HCT116 (cell line): ENCODE data around the gene RPS15A.
"Not testable (repeated sequence)": the region's sequence is repeated elsewhere in the genome, so short reads cannot be mapped to it uniquely, and the experiment has no call there.

Experiments used
- CEBPB ChIP-seq: IDR thresholded peaks from 2 replicates; pipeline ENCODE4 v1.6.1; 2012; ENCODE audit warnings: low read depth
- ELF1 ChIP-seq: IDR thresholded peaks from 2 replicates; pipeline ENCODE4 v1.6.1; 2012; ENCODE audit warnings: low read depth, borderline replicate concordance
- EZH2phosphoT487 ChIP-seq: fragments of 200-600 bp; IDR thresholded peaks from 2 replicates; pipeline ENCODE4 v1.6.1; 2018; ENCODE audit warnings: antibody characterized with exemption, borderline replicate concordance
- POLR2A ChIP-seq: IDR thresholded peaks from 2 replicates; pipeline ENCODE4 v1.7.0; 2011; ENCODE audit warnings: borderline replicate concordance; ENCODE audit not compliant: insufficient read depth, insufficient read length; ENCODE audit errors: extremely low read depth
- POLR2AphosphoS5 ChIP-seq: IDR thresholded peaks from 2 replicates; pipeline ENCODE4 v1.6.1; 2011; ENCODE audit warnings: mild to moderate bottlenecking, low read depth, low read length, moderate library complexity
- RAD21 ChIP-seq: IDR thresholded peaks from 2 replicates; pipeline ENCODE4 v1.6.1; 2012; ENCODE audit warnings: low read depth, mild to moderate bottlenecking
- SIN3A ChIP-seq: IDR thresholded peaks from 2 replicates; pipeline ENCODE4 v1.6.1; 2012; ENCODE audit warnings: low read depth
- ZFX ChIP-seq: fragments of 450-650 bp; IDR thresholded peaks from 2 replicates; pipeline ENCODE4 v1.6.1; 2017
- TF ChIP-seq, protein P1 (sequence below), 3 experiments: fragments of 200-600 bp in 1 of 3; sonication (generic) in 1 of 3; IDR thresholded peaks in 2 of 3; conservative IDR thresholded peaks in 1 of 3; 2 replicates each; pipeline ENCODE4 v1.5.1; 2012 to 2017; ENCODE audit warnings: low read depth in 2 of 3, low read length in 2 of 3, antibody characterized with exemption in 1 of 3, borderline replicate concordance in 1 of 3, control low read depth in 1 of 3, mild to moderate bottlenecking in 1 of 3, mixed read lengths in 1 of 3, mixed run types in 1 of 3, moderate library complexity in 1 of 3; ENCODE audit not compliant: insufficient read depth in 1 of 3
- TF ChIP-seq, protein P2 (sequence below): IDR thresholded peaks from 2 replicates; pipeline ENCODE4 v1.6.1; 2012
- TF ChIP-seq, protein P3 (sequence below): IDR thresholded peaks from 2 replicates; pipeline ENCODE4 v1.6.1; 2011; ENCODE audit warnings: mild to moderate bottlenecking, low read length, moderate library complexity; ENCODE audit not compliant: insufficient replicate concordance; ENCODE audit errors: extremely low read depth
- TF ChIP-seq, protein P4 (sequence below): IDR thresholded peaks from 2 replicates; pipeline ENCODE4 v1.6.1; 2012; ENCODE audit warnings: low read depth

DNA sequence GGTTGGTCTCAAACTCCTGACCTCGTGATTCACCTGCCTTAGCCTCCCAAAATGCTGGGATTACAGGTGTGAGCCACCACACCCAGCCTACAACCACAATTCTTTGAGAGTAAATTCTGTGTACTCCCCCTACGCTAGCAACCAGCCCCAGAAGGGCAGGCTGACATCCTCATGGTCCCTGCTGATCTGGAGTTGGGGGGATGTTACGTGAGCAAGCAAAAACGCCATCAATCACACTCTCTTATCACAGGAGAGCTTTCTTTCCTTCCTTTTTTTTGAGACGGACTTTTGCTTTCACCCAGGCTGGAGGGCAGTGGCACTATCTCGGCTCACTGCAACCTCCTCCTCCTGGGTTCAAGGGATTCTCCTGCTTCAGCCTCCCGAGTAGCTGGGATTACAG lies 18.0 kb downstream of the RPS15A start:
- TF ChIP-seq, protein P1, sequence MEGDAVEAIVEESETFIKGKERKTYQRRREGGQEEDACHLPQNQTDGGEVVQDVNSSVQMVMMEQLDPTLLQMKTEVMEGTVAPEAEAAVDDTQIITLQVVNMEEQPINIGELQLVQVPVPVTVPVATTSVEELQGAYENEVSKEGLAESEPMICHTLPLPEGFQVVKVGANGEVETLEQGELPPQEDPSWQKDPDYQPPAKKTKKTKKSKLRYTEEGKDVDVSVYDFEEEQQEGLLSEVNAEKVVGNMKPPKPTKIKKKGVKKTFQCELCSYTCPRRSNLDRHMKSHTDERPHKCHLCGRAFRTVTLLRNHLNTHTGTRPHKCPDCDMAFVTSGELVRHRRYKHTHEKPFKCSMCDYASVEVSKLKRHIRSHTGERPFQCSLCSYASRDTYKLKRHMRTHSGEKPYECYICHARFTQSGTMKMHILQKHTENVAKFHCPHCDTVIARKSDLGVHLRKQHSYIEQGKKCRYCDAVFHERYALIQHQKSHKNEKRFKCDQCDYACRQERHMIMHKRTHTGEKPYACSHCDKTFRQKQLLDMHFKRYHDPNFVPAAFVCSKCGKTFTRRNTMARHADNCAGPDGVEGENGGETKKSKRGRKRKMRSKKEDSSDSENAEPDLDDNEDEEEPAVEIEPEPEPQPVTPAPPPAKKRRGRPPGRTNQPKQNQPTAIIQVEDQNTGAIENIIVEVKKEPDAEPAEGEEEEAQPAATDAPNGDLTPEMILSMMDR (IDR thresholded peaks at IDR 0.05 in 2 of 3, conservative IDR thresholded peaks at IDR 0.05 in 1 of 3; ENCODE audit: borderline replicate concordance in 1 of 3, insufficient read depth in 1 of 3, low read depth in 2 of 3, low read length in 2 of 3): not testable (repeated sequence)
- not testable (repeated sequence) for TF ChIP-seq ELF1, SIN3A, RAD21, POLR2AphosphoS5, CEBPB, POLR2A, ZFX, EZH2phosphoT487
- TF ChIP-seq, protein P2, sequence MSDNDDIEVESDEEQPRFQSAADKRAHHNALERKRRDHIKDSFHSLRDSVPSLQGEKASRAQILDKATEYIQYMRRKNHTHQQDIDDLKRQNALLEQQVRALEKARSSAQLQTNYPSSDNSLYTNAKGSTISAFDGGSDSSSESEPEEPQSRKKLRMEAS: not testable (repeated sequence)
- TF ChIP-seq, protein P3, sequence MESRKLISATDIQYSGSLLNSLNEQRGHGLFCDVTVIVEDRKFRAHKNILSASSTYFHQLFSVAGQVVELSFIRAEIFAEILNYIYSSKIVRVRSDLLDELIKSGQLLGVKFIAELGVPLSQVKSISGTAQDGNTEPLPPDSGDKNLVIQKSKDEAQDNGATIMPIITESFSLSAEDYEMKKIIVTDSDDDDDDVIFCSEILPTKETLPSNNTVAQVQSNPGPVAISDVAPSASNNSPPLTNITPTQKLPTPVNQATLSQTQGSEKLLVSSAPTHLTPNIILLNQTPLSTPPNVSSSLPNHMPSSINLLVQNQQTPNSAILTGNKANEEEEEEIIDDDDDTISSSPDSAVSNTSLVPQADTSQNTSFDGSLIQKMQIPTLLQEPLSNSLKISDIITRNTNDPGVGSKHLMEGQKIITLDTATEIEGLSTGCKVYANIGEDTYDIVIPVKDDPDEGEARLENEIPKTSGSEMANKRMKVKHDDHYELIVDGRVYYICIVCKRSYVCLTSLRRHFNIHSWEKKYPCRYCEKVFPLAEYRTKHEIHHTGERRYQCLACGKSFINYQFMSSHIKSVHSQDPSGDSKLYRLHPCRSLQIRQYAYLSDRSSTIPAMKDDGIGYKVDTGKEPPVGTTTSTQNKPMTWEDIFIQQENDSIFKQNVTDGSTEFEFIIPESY: not testable (repeated sequence)
- TF ChIP-seq, protein P4, sequence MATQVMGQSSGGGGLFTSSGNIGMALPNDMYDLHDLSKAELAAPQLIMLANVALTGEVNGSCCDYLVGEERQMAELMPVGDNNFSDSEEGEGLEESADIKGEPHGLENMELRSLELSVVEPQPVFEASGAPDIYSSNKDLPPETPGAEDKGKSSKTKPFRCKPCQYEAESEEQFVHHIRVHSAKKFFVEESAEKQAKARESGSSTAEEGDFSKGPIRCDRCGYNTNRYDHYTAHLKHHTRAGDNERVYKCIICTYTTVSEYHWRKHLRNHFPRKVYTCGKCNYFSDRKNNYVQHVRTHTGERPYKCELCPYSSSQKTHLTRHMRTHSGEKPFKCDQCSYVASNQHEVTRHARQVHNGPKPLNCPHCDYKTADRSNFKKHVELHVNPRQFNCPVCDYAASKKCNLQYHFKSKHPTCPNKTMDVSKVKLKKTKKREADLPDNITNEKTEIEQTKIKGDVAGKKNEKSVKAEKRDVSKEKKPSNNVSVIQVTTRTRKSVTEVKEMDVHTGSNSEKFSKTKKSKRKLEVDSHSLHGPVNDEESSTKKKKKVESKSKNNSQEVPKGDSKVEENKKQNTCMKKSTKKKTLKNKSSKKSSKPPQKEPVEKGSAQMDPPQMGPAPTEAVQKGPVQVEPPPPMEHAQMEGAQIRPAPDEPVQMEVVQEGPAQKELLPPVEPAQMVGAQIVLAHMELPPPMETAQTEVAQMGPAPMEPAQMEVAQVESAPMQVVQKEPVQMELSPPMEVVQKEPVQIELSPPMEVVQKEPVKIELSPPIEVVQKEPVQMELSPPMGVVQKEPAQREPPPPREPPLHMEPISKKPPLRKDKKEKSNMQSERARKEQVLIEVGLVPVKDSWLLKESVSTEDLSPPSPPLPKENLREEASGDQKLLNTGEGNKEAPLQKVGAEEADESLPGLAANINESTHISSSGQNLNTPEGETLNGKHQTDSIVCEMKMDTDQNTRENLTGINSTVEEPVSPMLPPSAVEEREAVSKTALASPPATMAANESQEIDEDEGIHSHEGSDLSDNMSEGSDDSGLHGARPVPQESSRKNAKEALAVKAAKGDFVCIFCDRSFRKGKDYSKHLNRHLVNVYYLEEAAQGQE: not testable (repeated sequence)
